Neural cell (in vitro differentiated cells): ENCODE results near the gene CDR2L.

Source experiments
- CTCF ChIP-seq: fragments of 450-650 bp; IDR thresholded peaks from 2 replicates; pipeline ENCODE4 v1.5.1; 2014; ENCODE audit warnings: antibody characterized with exemption, mild to moderate bottlenecking, moderate library complexity; ENCODE audit not compliant: poor library complexity, severe bottlenecking
- EP300 ChIP-seq: fragments of 450-650 bp; conservative IDR thresholded peaks from 2 replicates; pipeline ENCODE4 v1.6.1; 2014; ENCODE audit warnings: antibody characterized with exemption, mild to moderate bottlenecking, moderate library complexity; ENCODE audit not compliant: poor library complexity, severe bottlenecking
- EZH2 ChIP-seq: fragments of 200-600, 300-800 bp; shearing (Covaris generic), sonication (generic); IDR thresholded peaks from 2 replicates; pipeline ENCODE4 v1.6.1; 2014; ENCODE audit warnings: antibody characterized with exemption, low read length, borderline replicate concordance, mild to moderate bottlenecking; ENCODE audit not compliant: insufficient read depth, poor library complexity, severe bottlenecking
- MXI1 ChIP-seq: fragments of 450-650 bp; conservative IDR thresholded peaks from 2 replicates; pipeline ENCODE4 v1.6.1; 2014; ENCODE audit warnings: antibody characterized with exemption, mild to moderate bottlenecking; ENCODE audit not compliant: poor library complexity, severe bottlenecking
- POLR2AphosphoS5 ChIP-seq: IDR thresholded peaks from 2 replicates; pipeline ENCODE4 v1.6.1; 2012
- RAD21 ChIP-seq: fragments of 450-650 bp; conservative IDR thresholded peaks from 2 replicates; pipeline ENCODE4 v1.6.1; 2014; ENCODE audit warnings: antibody characterized with exemption, mild to moderate bottlenecking, moderate library complexity
- REST ChIP-seq: IDR thresholded peaks from 2 replicates; pipeline ENCODE4 v1.6.1; 2012; ENCODE audit warnings: borderline replicate concordance
- SMC3 ChIP-seq: fragments of 450-650 bp; conservative IDR thresholded peaks from 2 replicates; pipeline ENCODE4 v1.6.1; 2014; ENCODE audit warnings: antibody characterized with exemption, mild to moderate bottlenecking, moderate library complexity; ENCODE audit not compliant: poor library complexity
- TAF1 ChIP-seq: IDR thresholded peaks from 2 replicates; pipeline ENCODE4 v1.6.1; 2012; ENCODE audit warnings: low read depth

- no peak for TF ChIP-seq CTCF
- no peak for TF ChIP-seq POLR2AphosphoS5
- TF ChIP-seq EZH2 = no peak
- TF ChIP-seq EP300 = no peak
- no peak for TF ChIP-seq TAF1
- TF ChIP-seq MXI1 = no peak
- TF ChIP-seq SMC3 = no peak
- no peak for TF ChIP-seq RAD21
- TF ChIP-seq REST = no peak
Measured at GRCh38 chr17:74950207-74950606, 37.2 kb upstream of the CDR2L start.
